OCI-LY1 (cell line): ENCODE data around the gene TCAIM.
A peak's percentile ranks its signal among the peaks of the same experiment; 100 is the strongest.

Experiments used
- H2AFZ ChIP-seq: fragments of 200-600 bp; sonication (generic), shearing (Covaris generic); 2 replicates; pipeline ENCODE4 v1.6.0; 2014; ENCODE audit warnings: antibody characterized with exemption, mild to moderate bottlenecking, low read length
- H3F3A ChIP-seq: fragments of 200-600 bp; sonication (generic), shearing (Covaris generic); 2 replicates; pipeline ENCODE4 v1.6.0; 2014; ENCODE audit warnings: mild to moderate bottlenecking, antibody characterized with exemption, low read length, moderate library complexity; ENCODE audit not compliant: insufficient read depth
- H3K27ac ChIP-seq: fragments of 200-600 bp; sonication (generic); 2 replicates; pipeline ENCODE4 v1.5.1; 2014; ENCODE audit warnings: low read length, mixed run types, mild to moderate bottlenecking, low read depth; ENCODE audit not compliant: poor library complexity, severe bottlenecking
- H3K27me3 ChIP-seq: fragments of 200-600 bp; sonication (generic); 2 replicates; pipeline ENCODE4 v1.6.0; 2014; ENCODE audit warnings: antibody characterized with exemption, mild to moderate bottlenecking, low read length, moderate library complexity; ENCODE audit not compliant: insufficient read depth
- H3K36me3 ChIP-seq: fragments of 200-600 bp; sonication (generic); 2 replicates; pipeline ENCODE4 v1.6.1; 2014; ENCODE audit warnings: mild to moderate bottlenecking, antibody characterized with exemption, low read length, moderate library complexity, mixed read lengths; ENCODE audit not compliant: insufficient read depth
- H3K4me1 ChIP-seq: fragments of 200-600 bp; sonication (generic); 2 replicates; pipeline ENCODE4 v1.5.1; 2014; ENCODE audit warnings: mild to moderate bottlenecking, low read length, moderate library complexity; ENCODE audit not compliant: insufficient read depth, severe bottlenecking
- H3K4me2 ChIP-seq: fragments of 200-600 bp; sonication (generic), shearing (Covaris generic); 2 replicates; pipeline ENCODE4 v1.6.1; 2014; ENCODE audit warnings: low read length
- H3K4me3 ChIP-seq: fragments of 200-600 bp; sonication (generic); 2 replicates; pipeline ENCODE4 v1.5.1; 2014; ENCODE audit warnings: low read length, low read depth, mild to moderate bottlenecking, mixed read lengths; ENCODE audit not compliant: poor library complexity, severe bottlenecking
- H3K79me2 ChIP-seq: fragments of 200-600 bp; shearing (Covaris generic); 2 replicates; pipeline ENCODE4 v1.6.1; 2016; ENCODE audit warnings: mixed run types, low read length, mixed read lengths; ENCODE audit not compliant: insufficient read depth
- H3K9ac ChIP-seq: fragments of 200-600 bp; sonication (generic), shearing (Covaris generic); 2 replicates; pipeline ENCODE4 v1.6.1; 2014; ENCODE audit warnings: mild to moderate bottlenecking, low read length, mixed read lengths
- H3K9me2 ChIP-seq: fragments of 200-600 bp; sonication (generic), shearing (Covaris generic); 2 replicates; pipeline ENCODE4 v1.6.1; 2014; ENCODE audit warnings: low read depth, mild to moderate bottlenecking, low read length, mixed read lengths
- H3K9me3 ChIP-seq: fragments of 200-600 bp; shearing (Covaris generic); 2 replicates; pipeline ENCODE4 v1.6.1; 2014; ENCODE audit warnings: low read length, mixed read lengths
- H4K20me1 ChIP-seq: fragments of 200-600 bp; sonication (generic), shearing (Covaris generic); 2 replicates; pipeline ENCODE4 v1.6.0; 2016; ENCODE audit warnings: mild to moderate bottlenecking, low read length; ENCODE audit not compliant: insufficient read depth
- EZH2 ChIP-seq: fragments of 200-600 bp; sonication (generic), shearing (Covaris generic); IDR thresholded peaks from 2 replicates; pipeline ENCODE4 v1.8.0; 2017; ENCODE audit warnings: borderline replicate concordance, mixed run types, mild to moderate bottlenecking, antibody characterized with exemption, low read length, moderate library complexity, mixed read lengths
- TF ChIP-seq, protein P1 (sequence below): fragments of 200-600 bp; sonication (generic), shearing (Covaris generic); IDR thresholded peaks from 2 replicates; pipeline ENCODE4 v1.5.1; 2017; ENCODE audit warnings: mild to moderate bottlenecking, antibody characterized with exemption, low read length, moderate library complexity, mixed read lengths

Gene TCAIM

GRCh38 chr3:44339181-44340057 lies 853 bp downstream of the TCAIM start:
- H2AFZ ChIP-seq, result 0 out of 2 replicates have a peak overlapping the region, but pooled peaks have one; percentile 64
- H4K20me1 ChIP-seq, result no peaks in the 10 kb centered on the region
- H3K4me2 ChIP-seq, result peak overlapping the region; percentile 92
- H3K27ac ChIP-seq, result peak overlapping the region; percentile 67
- no peaks in the 10 kb centered on the region for H3K9me3 ChIP-seq
- no peaks in the 10 kb centered on the region for H3K9me2 ChIP-seq
- 0 out of 2 replicates have a peak, but pooled peaks cover 5% of the 10 kb centered on the region for H3K79me2 ChIP-seq
- H3K36me3 ChIP-seq, result no peaks in the 10 kb centered on the region
- H3F3A ChIP-seq, result no peaks in the 10 kb centered on the region
- TF ChIP-seq EZH2, result no peak
- TF ChIP-seq, protein P1, sequence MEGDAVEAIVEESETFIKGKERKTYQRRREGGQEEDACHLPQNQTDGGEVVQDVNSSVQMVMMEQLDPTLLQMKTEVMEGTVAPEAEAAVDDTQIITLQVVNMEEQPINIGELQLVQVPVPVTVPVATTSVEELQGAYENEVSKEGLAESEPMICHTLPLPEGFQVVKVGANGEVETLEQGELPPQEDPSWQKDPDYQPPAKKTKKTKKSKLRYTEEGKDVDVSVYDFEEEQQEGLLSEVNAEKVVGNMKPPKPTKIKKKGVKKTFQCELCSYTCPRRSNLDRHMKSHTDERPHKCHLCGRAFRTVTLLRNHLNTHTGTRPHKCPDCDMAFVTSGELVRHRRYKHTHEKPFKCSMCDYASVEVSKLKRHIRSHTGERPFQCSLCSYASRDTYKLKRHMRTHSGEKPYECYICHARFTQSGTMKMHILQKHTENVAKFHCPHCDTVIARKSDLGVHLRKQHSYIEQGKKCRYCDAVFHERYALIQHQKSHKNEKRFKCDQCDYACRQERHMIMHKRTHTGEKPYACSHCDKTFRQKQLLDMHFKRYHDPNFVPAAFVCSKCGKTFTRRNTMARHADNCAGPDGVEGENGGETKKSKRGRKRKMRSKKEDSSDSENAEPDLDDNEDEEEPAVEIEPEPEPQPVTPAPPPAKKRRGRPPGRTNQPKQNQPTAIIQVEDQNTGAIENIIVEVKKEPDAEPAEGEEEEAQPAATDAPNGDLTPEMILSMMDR, result no peak
- peak overlapping the region; percentile 63 for H3K9ac ChIP-seq
- no peaks in the 10 kb centered on the region for H3K27me3 ChIP-seq
- peak overlapping the region; percentile 64 for H3K4me3 ChIP-seq
- H3K4me1 ChIP-seq, result peaks cover 24% of the 10 kb centered on the region

DNA sequence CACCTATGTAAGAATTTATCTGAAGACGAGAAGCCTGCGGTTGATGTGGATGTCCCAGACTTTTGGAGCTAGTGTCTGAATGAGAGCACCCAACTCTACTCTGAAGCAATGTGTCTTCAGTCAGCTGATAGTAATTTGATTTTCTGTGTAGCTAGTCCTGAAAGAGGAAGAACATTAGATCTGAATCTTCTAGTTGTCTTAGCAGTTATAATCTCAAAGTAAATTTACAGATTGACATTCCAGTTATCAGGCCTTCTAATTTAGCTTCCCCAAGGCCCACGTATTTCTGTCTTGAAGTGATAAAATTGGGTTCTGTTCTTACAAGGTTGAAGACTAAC lies 1.5 kb downstream of the TCAIM start:
- H3K27me3 ChIP-seq, result no peaks in the 10 kb centered on the region
- 0 out of 2 replicates have a peak, but pooled peaks cover 5% of the 10 kb centered on the region for H3K79me2 ChIP-seq
- H3K9ac ChIP-seq, result peak overlapping the region; percentile 63
- H3K9me3 ChIP-seq, result no peaks in the 10 kb centered on the region
- peak overlapping the region; percentile 15 for H3K27ac ChIP-seq
- H2AFZ ChIP-seq, result no peak overlapping the region
- no peak for TF ChIP-seq EZH2
- TF ChIP-seq, protein P1, result no peak
- H3K4me3 ChIP-seq, result peak overlapping the region; percentile 64
- H3F3A ChIP-seq, result no peaks in the 10 kb centered on the region
- H3K4me1 ChIP-seq, result peaks cover 24% of the 10 kb centered on the region
- H4K20me1 ChIP-seq, result no peaks in the 10 kb centered on the region
- H3K36me3 ChIP-seq, result no peaks in the 10 kb centered on the region
- H3K4me2 ChIP-seq, result peak overlapping the region; percentile 92
- no peaks in the 10 kb centered on the region for H3K9me2 ChIP-seq

DNA sequence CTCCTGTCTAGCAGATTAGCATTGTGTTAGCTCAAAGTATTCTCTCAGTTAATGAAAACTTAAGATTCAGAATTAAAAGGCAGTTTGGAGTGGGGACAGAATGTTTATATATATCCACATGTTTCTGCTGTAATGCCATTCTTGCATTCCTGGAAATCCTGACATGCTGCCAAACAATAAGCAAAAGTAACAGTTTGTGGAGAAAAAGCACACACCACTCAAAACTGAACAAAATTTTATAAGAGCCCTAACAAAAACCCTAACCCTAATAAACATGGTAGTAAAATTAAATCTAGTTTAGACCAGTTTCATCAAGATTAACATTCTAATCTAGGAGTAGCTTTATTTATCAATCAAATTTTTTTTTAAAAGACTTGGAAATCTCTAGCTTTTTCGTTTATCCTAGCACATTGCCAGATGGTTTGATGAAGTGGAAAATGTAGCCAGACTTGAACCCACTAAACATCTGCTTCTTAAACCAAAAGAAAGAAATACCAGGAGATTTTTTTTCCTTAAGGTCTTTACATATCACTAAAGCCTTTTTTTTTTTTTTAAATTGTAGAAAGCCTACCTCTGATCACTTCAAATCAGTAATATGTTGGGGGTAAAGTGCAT lies 3.7 kb downstream of the TCAIM start:
- Histone ChIP-seq H3K9me3 (no peaks in the 10 kb centered on the region), H3K9ac (no peak overlapping the region), H3K27me3 (no peaks in the 10 kb centered on the region), H3K79me2 (0 out of 2 replicates have a peak, but pooled peaks cover 5% of the 10 kb centered on the region), H3K9me2 (no peaks in the 10 kb centered on the region), H4K20me1 (no peaks in the 10 kb centered on the region), H3K36me3 (no peaks in the 10 kb centered on the region), H2AFZ (no peak overlapping the region), H3K4me3 (no peak overlapping the region), H3K27ac (no peak overlapping the region), H3K4me1 (peaks cover 23% of the 10 kb centered on the region), H3F3A (no peaks in the 10 kb centered on the region), H3K4me2 (no peak overlapping the region)
- TF ChIP-seq, protein P1, result no peak
- no peak for TF ChIP-seq EZH2
